ENCODE data around the gene PTDSS2.
A peak's percentile ranks its signal among the peaks of the same experiment; 100 is the strongest.

The PTDSS2 gene

DNA sequence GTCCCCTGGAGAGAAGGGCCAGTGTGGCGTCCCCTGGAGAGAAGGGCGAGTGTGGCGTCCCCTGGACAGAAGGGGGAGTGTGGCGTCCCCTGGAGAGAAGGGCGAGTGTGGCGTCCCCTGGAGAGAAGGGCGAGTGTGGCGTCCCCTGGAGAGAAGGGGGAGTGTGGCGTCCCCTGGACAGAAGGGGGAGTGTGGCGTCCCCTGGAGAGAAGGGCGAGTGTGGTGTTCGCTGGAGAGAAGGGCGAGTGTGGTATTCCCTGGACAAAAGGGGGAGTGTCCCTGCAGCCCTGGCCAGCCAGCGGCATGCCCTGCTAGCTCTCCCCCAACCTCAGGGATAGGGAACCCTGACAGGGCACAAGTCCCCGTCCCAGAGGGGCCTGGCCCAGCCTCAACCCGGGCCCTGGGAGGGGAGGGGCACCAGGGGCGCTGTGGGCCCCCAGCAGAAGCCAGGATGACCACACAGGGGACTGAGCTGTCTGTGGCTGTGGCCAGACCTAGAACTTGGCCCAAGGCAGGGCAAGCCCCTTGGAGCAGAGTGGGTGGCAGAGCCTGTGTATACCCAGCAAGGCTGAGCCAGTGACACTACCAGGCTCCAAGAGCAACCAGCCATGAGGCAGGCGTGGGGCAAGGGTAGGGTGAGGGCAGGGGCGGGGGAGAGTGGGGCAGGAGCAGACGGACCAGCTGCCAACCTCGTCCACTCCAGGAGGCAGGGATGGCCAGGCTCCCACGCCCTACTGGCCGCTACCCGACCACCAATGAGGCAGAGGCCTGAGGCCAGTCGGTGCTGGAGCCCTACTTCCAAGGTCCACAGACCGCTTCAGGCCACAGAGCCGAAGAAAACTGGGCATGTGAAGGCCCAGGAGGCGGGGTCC is 81.1 kb downstream of the PTDSS2 start:
- DNase-seq (ENCODE audit: low read depth), result no peak

DNA sequence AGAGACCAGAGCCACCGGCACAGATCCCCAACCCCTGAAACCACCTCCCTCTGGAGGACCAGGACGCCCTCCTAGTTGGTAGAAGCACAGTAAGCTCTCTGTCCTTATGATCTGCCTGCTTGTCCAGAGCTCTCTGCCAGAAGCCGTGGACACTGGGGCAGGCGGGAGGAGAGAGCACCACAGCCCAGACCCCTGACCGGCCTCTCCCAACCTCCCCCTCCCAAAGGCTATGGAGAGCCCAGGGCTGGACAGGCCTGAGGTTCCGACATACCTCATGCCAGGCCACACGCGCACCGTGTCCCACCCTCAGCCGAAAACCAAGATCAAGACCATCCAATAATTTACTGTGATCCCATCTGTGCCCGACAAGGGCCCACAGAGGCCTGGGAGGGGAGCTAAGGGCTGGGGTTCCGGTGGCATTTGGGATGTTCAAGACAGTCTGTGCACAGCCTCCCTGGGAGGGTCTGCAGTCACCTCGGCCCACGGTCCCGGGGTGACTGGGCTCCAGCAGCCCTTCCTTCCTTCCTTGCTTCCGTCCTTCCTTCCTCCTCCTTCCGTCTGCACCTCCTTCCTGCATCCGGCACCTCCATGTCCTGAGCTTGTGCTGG is 81.9 kb downstream of the PTDSS2 start:
- no peak for DNase-seq (ENCODE audit: low read depth)

GRCh38 chr11:532527-532985 is 82.5 kb downstream of the PTDSS2 start:
- no peak for DNase-seq (ENCODE audit: low read depth)

DNA sequence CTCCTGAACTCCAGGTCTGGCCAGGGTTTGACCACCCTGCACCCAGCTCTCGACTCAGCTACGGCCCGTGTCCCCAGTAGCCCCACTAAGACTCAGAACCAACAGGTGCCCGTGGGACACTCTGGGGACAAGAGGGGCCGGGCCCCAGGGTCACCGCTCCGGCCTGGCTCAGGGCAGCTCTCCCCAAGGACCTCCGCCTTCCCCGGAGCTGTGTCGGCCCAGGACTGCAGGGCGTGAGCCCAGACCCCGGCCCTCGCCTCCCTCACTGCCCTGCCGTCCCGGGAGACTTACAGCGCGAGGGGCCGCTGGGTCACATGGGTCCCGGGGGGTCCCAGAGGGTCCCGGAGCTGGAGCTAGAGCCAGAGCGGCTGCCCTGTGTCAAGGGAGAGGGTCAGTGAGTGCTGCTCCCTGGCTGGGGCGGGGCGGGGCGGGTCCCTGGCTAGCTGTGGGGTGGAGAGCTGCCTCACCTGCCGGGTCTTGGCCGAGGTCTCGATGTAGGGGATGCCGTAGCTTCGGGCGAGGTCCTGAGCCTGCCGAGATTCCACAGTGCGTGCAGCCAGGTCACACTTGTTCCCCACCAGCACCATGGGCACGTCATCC is 83.0 kb downstream of the PTDSS2 start:
- DNase-seq (ENCODE audit: low read depth), result no peak

GRCh38 chr11:533586-534395 is 83.7 kb downstream of the PTDSS2 start:
- no peak for DNase-seq (ENCODE audit: low read depth)

GRCh38 chr11:534396-535209 is 84.5 kb downstream of the PTDSS2 start:
- DNase-seq (ENCODE audit: low read depth), result no peak

DNA sequence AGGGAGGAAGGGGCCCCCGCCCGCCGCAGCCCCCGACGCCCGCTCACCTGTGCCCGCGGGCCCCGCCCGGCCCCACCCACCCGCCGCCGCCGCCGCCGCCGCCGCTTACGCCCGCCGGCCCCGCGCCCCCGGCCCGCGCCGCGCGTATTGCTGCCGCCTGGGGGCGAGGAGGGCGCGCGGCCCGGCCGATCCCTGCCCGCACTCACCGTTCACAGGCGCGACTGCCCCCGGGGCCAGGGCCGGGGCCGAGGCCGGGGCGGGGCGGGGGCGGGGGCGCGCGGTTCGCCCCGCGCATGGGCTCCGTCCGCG is 85.1 kb downstream of the PTDSS2 start:
- no peak for DNase-seq (ENCODE audit: low read depth)

DNA sequence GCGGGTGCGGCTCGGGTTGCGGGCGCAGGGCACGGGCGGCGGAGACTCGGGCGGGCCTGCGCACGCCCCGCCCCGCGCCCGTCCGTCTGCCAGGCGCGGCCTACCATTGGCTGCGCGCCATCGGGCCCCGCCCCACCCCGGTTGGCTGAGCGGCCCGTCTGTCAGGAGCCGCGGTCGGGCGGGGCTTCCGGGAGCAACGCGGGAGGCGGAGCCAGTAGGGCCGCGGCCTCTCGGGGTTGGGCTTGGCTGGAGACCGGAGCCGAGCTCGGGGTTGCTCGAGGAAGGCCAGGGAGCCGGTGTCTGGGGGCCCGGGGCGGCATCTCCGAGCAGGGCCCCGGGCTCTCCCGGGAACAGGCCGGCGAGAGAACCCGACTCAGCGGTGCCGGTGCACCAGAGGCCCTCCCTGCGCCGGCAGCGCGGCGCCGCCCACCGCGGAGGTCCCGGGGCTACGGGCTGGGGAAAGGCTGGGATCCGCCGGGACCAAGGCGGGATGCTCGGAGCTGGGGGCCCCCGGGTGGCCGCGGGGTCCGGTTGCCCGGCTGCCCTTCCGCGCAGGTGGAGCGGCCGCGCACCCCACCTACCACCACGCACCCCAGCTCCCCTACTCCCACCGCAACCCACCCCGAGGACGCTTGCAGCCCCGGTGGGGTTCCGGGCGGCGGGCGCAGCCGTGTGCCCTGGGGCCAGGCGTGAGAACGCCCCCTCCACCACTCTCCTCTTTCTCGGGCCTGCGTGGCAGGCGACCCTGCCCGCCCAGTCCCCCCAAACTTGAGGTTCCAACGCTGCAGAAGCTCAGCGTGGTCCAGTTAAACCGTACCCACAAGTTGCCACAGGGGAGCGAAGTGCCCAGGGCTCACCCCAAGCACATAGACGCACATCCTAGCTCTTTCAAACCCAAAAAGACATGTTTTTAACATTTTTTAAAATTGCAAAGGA is 85.7 kb downstream of the PTDSS2 start, which contains the start of gene HRAS:
HRAS (minus strand) TSS at position 58 of the 936 bp plus-strand sequence.
- DNase-seq (ENCODE audit: low read depth), result peak; percentile 87

GRCh38 chr11:536841-537621 is 87.0 kb downstream of the PTDSS2 start, which contains the start of gene LRRC56:
TSS of gene LRRC56 (plus strand) at chr11:537527. CDS start at chr11:540685, 3,158 bp downstream.
- peak; percentile 47 for DNase-seq (ENCODE audit: low read depth)

GRCh38 chr11:537622-538430 is 87.7 kb downstream of the PTDSS2 start:
- DNase-seq (ENCODE audit: low read depth), result no peak

GRCh38 chr11:538431-539051 is 88.5 kb downstream of the PTDSS2 start:
- no peak for DNase-seq (ENCODE audit: low read depth)

GRCh38 chr11:539971-540481 is 89.9 kb downstream of the PTDSS2 start:
- no peak for DNase-seq (ENCODE audit: low read depth)

Measured in GM04504 (cell line).